ENCODE data around the gene USP25. TPM values are rescaled to one million over a fixed set of nuclear protein-coding genes. Genes with fewer than 3 reads are reported as not detected.

The USP25 gene
- total RNA-seq, 4 donors from 2014 or later, result 99.4 to 130 (median 107) TPM

DNA sequence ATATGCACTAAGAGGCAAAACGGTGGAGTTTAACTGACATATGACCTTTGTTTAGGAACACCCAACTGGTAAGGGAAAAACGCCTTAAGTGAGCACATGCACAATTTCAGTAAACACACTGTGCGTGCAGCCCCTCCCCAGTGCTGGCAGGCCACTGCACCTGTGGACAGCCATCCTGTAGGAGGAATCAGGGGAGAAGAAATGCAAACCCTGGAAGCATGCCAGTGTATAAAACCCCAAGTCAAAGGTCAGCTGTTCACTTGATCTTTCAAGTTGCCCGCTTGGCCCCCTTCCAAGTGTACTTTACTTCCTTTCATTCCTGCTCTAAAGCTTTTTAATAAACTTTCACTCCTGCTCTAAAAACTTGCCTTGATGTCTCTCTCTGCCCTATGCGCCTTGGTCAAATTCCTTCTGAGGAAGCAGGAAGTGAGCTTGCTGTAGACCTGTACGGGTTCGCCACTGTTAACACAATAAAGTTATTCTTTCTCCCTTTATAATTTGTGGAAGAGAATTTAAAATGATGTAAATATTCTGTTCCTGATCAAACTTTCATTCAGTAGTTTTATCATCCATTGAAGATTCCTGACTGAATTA, 31.8 kb downstream of the USP25 start:
- peaks cover 61 to 78% of the 10 kb centered on the region in 2 donors for H3K4me1 ChIP-seq
- intact Hi-C loops (cut with DNase I; ENCODE audit: low total_unique reads), result no loop called here
- H3K27ac ChIP-seq, result no peak overlapping the region
- TF ChIP-seq, protein P1, sequence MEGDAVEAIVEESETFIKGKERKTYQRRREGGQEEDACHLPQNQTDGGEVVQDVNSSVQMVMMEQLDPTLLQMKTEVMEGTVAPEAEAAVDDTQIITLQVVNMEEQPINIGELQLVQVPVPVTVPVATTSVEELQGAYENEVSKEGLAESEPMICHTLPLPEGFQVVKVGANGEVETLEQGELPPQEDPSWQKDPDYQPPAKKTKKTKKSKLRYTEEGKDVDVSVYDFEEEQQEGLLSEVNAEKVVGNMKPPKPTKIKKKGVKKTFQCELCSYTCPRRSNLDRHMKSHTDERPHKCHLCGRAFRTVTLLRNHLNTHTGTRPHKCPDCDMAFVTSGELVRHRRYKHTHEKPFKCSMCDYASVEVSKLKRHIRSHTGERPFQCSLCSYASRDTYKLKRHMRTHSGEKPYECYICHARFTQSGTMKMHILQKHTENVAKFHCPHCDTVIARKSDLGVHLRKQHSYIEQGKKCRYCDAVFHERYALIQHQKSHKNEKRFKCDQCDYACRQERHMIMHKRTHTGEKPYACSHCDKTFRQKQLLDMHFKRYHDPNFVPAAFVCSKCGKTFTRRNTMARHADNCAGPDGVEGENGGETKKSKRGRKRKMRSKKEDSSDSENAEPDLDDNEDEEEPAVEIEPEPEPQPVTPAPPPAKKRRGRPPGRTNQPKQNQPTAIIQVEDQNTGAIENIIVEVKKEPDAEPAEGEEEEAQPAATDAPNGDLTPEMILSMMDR (IDR thresholded peaks at IDR 0.05 in 4 of 5, conservative IDR thresholded peaks at IDR 0.05 in 1 of 5), result no peak
- TF ChIP-seq POLR2A (IDR thresholded peaks at IDR 0.05), result no peak
- DNase-seq (no peak), ATAC-seq (no peak)
- H3K9me3 ChIP-seq, result no peaks in the 10 kb centered on the region
- no peaks in the 10 kb centered on the region for H3K36me3 ChIP-seq
- H3K27me3 ChIP-seq, result no peaks in the 10 kb centered on the region
- no peak overlapping the region for H3K4me3 ChIP-seq
- in situ Hi-C loops (cut with MboI; ENCODE audit: low sequenced_read_pairs in 4 of 4), result no loop called here

DNA sequence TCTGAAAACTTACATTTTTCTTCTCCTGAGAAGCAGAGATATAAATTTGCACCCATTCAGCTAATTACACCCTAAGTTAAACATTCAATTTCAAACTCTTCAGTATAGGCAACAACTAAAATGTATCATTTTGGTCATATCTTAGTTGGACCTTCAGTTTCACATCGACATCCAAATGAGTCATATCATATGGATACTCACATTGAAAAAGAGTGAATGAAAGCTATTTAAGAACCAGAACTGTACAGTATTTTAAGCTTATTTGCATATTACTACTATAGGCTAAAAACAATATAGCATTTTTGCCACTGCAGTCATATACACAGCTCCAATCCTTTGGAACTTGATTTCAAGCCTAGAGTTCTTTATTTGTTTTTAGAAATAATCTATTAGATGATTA, 33.6 kb downstream of the USP25 start:
- H3K9me3 ChIP-seq, result no peaks in the 10 kb centered on the region
- peak overlapping the region in 1 of 4 donors; percentile 12 for H3K27ac ChIP-seq
- ATAC-seq (no peak), DNase-seq (no peak)
- intact Hi-C loops (cut with DNase I; ENCODE audit: low total_unique reads), result no loop called here
- peaks cover 79 to 86% of the 10 kb centered on the region in 2 donors for H3K4me1 ChIP-seq
- no peaks in the 10 kb centered on the region for H3K27me3 ChIP-seq
- no peak for TF ChIP-seq POLR2A (IDR thresholded peaks at IDR 0.05)
- TF ChIP-seq, protein P1 (IDR thresholded peaks at IDR 0.05 in 4 of 5, conservative IDR thresholded peaks at IDR 0.05 in 1 of 5), result no peak
- no peak overlapping the region for H3K4me3 ChIP-seq
- H3K36me3 ChIP-seq, result no peaks in the 10 kb centered on the region
- in situ Hi-C loops (cut with MboI; ENCODE audit: low sequenced_read_pairs in 4 of 4), result no loop called here

DNA sequence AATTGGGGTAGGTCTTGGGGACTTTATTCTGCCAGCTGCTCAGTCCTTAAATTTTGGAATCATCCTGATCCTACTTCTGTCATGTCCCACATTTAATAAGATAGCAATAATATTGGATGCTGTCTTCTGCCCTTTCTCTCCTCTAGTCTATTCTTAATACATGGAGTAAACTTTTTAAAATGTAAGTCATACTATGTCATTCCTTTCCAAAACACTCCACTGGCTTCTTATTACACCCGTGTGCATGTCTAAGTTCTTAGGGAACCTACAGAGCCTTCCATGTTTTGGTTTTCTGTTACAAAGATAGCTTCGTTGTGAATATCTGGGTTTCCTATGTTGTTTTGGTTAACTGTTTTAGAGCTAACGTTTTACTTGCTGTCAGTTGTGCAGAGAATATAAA, 35.1 kb downstream of the USP25 start:
- intact Hi-C loops (cut with DNase I; ENCODE audit: low total_unique reads) (loop anchor here (5.0 kb wide), 1 partner anchor 37 kb away; no protein-coding TSS in a partner anchor), in situ Hi-C loops (cut with MboI; ENCODE audit: low sequenced_read_pairs in 4 of 4) (no loop called here)
- H3K4me3 ChIP-seq, result peak overlapping the region in 2 of 4 donors; percentile 3 to 5
- peak; percentile 87 to 91 for ATAC-seq
- H3K27me3 ChIP-seq, result no peaks in the 10 kb centered on the region
- DNase-seq, result no peak
- no peaks in the 10 kb centered on the region for H3K36me3 ChIP-seq
- TF ChIP-seq, protein P1 (IDR thresholded peaks at IDR 0.05 in 4 of 5, conservative IDR thresholded peaks at IDR 0.05 in 1 of 5), result no peak
- no peak for TF ChIP-seq POLR2A (IDR thresholded peaks at IDR 0.05)
- H3K27ac ChIP-seq, result peak overlapping the region; percentile 12 to 68 (median 45)
- H3K4me1 ChIP-seq, result peaks cover 88% of the 10 kb centered on the region in 2 donors
- no peaks in the 10 kb centered on the region for H3K9me3 ChIP-seq

DNA sequence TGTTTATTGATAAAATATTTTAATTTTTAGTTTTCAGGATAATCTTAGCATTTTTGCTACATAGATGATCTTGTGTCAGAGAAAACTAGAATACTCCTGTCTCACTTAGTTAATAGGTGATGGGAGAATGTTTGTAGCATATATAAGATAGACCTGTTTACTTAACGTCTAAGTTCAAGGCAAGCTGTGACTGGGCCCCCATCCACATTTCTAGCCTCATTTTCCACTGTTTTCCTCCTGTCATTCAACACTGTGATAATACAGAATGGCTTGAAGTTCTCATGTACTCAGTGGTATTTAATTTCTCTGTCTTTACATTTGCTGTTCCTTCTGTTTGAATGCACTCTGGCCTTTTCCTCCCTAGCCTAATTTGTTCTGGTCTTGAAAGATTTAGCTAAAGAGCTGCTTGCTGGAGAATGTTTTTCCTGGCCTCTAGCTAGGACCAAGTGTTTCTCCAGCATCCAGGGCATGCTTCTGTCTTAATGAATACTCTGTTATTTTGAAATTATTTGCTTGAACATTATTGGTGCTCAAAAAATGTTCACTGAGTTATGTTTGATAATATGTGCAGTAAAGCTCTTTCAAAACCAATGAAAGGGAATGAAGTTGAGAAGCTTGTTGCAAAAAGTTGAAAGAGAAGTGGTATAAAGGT, 37.3 kb downstream of the USP25 start:
- peaks cover 87 to 92% of the 10 kb centered on the region in 2 donors for H3K4me1 ChIP-seq
- in situ Hi-C loops (cut with MboI; ENCODE audit: low sequenced_read_pairs in 4 of 4), result no loop called here
- ATAC-seq, result no peak

More for the DNA sequence above, 37.3 kb downstream of the USP25 start:
- Histone ChIP-seq H3K4me3 (no peak overlapping the region), H3K9me3 (no peaks in the 10 kb centered on the region), H3K27me3 (no peaks in the 10 kb centered on the region), H3K36me3 (no peaks in the 10 kb centered on the region), H3K27ac (peak overlapping the region in 3 of 4 donors; percentile 15 to 23 (median 23))
- TF ChIP-seq, protein P1 (IDR thresholded peaks at IDR 0.05 in 4 of 5, conservative IDR thresholded peaks at IDR 0.05 in 1 of 5), result no peak
- no peak for TF ChIP-seq POLR2A (IDR thresholded peaks at IDR 0.05)
- no peak for DNase-seq
- intact Hi-C loops (cut with DNase I; ENCODE audit: low total_unique reads), result loop anchor here (5.0 kb wide), 1 partner anchor 35 kb away; no protein-coding TSS in a partner anchor
